T-helper 9 cell (primary cell): ENCODE measurements around the gene NRG4.
"Not testable (repeated sequence)": the region's sequence is repeated elsewhere in the genome, so short reads cannot be mapped to it uniquely, and the experiment has no call there.

Source experiments
- DNase-seq: peaks from one replicate; pipeline ENCODE4 v3.0.0-alpha.2; 2020

Gene NRG4

DNA sequence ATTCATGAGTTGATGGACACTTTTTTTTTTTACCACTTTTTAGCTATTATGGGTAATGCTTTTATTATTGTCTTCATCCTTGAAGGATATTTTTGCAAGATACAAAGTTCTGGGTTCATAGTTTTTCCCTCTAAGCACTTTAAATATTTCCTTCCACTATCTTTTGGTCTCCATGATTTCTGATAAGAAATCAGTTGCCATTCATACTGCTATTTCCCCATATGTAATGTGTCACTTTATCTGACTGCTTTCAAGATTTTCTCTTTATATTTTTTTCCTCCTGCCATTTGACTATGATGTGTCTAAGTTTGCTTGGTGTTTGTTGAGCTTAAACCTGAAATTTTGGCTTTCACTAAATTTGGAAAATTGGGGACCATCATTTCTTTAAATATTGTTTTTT is 19.3 kb downstream of the NRG4 start:
- no peak for DNase-seq

DNA sequence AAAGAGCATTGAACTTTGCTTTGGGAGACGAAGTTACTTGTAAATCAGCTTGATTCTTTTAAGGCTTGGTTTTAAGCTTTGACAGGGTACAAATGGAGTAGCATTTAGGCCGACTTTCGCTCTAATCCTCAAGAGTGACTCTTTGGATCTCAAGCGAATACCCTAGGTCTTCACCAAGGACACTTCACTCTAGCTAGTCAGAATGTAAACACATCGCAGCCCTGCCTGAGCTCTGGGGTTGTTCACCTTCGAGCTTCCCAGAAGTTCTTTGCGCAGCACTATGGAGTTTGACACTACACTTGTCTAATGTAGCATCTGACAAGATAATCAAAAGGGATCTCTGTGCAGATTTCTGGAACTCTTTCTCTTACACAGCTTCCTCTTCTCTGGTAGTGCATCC is 22.3 kb downstream of the NRG4 start:
- no peak for DNase-seq

DNA sequence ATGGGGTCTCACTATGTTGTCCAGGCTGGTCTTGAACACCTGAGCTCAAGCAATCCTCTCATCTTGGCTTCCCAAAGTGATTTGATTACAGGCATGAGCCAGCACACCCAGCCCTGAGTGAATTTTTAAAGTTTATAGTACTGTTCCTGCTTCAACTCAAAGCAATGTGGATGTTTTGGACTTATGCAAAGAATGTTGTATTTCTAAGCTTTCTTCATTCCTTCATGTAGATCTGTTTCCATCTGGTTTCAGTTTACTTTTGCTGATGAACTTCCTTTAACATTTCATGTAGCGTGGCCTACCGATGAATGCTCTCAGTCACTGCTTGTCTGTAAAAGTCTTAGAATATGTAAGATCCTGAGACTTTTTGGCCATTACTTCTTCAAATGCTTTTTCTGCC is 23.2 kb downstream of the NRG4 start:
- no peak for DNase-seq

DNA sequence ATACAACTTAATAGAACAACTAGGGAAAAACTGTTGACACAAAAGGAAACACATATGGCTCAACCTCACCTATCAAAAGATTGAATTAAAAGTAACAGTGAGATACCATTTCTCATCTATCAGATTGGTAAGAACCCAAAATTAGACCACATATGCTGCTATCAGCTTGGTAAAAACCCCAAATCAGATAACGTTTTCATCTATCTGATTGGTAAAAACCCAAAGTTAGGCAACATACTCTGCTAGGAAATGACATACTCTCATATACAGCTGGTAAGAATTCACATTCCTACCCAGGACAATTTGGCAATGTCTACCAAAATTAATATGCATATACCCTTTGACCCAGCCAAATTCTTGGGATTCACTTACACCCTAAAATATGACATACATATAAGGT is 26.3 kb downstream of the NRG4 start:
- no peak for DNase-seq

DNA sequence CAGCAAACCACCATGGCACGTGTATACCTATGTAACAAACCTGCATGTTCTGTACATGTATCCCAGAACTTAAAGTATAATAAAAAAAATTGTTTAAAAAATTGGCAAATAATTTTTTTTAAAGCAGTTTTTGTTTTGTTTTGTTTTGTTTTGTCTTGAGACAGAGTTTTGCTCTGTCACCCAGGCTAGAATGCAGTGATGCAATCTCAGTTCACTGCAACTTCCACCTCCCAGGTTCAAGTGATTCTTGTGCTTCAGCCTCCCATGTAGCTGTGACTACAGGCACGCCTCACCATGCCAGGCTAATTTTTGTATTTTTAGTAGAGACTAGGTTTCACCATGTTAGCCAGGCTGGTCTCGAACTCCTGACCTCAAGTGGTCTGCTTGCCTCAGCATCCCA is 27.5 kb downstream of the NRG4 start:
- not testable (repeated sequence) for DNase-seq

DNA sequence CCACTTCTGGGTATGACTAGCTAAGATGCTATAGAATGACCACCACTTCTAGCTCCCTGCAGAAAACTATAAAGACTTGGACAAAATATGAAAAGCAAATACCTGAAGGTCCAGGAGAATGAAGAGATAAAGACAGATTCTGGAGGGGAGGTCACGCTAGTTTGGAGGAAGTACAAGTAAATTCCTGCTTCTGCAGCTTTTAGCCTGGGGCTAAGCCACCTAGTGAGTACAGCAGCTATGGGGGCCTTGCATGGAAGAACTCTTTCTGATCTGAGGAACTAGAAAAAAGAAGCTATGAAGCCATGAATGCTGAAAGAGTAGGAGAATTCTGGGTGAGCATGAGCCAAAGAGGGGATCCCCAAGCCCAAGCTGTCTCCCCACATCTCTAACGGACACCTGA is 29.8 kb downstream of the NRG4 start:
- no peak for DNase-seq

DNA sequence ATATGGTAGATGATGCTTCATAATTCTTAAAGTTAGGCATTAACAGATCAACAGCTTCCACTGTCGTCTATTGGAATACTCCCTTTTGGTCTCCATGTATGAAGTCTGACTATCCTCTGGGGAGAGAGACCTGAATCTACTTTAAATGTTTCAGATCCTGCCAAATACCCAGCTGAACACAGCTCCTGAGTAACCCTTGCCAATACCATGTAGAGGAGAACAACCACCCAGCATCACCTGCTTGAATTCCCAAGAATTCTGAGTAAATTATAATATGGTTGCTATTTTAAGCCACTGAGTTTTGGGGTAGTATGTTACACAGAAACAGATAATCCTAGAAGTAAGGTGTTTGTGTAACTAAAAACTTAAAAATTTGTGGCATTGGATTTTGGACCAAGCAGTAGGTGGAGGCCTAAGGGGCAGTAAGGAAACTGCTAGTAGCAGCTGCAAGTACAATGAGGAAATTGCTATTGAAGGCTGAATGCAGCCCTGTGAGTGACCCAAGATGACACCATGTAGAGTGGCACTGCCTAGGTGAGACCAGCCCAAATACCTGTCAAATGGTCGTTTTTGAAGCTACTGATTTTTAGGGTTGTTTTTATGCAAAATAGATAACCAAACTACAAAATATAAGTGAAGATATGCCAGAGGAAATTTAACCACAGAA is 30.9 kb downstream of the NRG4 start:
- no peak for DNase-seq

DNA sequence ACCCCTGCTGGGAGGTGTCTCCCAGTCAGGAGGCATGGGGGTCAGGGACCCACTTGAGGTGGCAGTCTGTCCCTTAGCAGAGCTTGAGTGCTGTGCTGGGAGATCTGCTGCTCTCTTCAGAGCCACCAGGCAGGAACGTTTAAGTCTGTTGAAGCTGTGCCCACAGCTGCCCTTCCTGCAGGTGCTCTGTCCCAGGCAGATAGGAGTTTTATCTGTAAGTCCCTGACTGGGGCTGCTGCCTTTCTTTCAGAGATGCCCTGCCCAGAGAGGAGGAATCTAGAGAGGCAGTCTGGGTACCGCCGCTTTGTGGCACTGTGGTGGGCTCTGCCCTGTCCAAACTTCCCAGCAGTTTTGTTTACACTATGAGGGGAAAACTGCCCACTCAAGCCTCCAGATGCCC is 35.5 kb downstream of the NRG4 start:
- DNase-seq = not testable (repeated sequence)

DNA sequence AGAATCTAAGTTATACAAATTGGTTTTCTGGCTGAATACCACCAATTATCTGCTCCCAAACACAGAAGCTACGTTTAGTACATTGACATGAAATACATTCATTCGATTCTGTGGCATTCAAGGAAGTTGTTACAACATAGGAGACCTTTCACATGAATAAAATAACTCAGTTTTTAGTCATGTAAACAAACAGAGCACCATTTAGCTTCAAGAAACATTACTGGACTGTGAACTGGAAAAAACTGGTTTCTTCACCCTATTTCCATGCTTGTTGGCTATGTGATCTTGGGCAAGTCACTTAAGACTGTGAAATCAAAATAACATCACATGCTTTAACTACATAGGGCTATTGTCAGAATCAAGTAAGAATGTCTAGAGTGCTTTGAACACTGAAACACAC is 46.2 kb downstream of the NRG4 start:
- DNase-seq = no peak

DNA sequence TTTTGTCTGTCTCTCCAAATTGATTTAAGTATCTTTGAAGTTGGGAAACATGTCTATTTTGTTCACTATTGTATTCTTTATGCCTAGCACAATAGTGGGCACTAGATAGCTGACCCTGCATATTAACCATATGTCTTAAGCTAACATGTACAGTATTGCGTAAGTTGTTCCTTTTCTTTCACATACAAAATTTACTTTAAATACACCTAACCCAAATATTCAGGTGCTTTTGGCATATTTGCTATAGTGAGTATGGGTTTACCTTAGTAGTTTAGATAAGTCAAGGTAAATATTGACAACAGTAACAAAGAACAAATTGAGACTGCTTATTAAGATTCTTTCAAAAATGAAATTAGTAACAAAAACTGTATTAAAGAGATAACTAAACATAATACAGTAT is 50.9 kb downstream of the NRG4 start:
- no peak for DNase-seq

DNA sequence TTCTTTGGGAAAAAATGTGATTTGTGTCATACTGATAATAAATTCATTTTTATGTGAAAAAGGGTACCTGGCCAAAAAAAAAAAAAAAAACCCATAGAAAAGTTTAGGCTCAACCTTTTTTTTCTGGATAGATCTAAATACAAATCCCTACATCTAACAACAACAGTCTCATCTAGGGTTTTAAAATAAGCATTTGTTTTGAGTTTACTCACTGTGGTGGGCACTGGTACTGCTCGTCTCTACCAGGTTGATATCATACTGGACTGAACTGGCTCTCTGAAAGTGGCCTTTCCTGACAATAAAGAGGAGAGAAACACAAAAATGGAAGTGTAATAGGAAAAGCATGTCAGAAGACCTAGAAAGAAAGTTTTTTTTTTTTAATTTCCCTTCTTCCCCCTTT is 56.5 kb downstream of the NRG4 start:
- no peak for DNase-seq

DNA sequence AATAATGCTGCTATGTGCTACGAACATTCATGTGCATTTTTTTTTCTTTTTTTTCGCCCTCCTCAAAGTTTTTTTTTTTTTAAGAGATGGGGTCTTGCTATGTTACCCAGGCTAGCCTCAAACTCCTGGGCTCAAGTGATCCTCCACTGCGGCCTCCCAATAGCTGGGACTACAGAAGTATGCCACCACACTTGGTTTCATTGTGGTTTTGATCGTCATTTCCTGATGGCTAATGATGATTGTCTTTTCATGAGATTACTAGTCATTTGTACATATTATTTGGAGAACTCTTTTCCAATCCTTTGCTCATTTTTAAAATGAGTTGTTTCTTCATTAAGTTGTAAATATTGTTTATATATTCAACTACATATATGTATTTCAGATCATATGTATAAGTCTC is 59.7 kb downstream of the NRG4 start:
- DNase-seq = no peak

DNA sequence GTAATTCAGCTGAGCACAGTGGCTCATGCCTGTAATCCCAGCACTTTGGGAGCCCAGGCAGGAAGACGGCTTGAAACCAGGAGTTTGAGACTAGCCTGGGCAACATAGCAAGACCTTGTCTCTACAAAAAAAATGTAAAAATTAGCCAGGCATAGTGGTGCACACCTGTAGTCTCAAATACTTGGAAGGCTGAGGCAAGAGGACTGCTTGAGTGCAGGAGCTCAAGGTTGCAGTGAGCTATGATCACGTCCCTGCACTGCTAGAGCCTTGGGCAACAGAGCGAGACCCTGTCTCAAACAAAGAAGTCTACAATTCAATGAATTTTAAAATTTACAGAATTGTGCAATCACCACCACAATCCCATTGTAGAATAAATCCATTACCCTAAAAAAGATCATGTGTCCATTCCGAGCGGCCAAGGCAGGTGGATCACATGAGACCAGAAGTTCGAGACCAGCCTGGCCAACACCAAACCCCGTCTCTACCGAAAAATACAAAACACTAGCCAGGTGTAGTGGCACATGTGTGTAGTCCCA is 63.4 kb downstream of the NRG4 start:
- DNase-seq = no peak

DNA sequence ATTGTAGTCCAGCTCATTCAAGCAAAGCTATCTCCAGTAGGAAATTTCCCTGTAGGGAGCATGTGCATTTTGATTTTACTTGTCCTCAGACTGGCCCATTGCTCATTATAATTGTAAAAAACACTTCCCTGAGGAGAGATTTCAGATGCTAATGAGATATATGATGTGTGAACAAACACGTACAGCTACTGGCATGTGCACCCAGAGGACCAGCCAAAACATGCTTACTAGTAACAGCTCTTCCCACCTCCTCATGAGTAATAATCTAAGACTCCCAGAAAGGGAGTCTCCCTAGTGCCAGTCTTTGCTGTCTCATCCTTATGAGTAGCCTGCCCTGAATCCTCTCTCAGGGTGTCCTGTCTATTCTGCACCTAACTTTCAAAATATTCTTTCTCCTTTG is 65.1 kb downstream of the NRG4 start:
- DNase-seq = no peak

DNA sequence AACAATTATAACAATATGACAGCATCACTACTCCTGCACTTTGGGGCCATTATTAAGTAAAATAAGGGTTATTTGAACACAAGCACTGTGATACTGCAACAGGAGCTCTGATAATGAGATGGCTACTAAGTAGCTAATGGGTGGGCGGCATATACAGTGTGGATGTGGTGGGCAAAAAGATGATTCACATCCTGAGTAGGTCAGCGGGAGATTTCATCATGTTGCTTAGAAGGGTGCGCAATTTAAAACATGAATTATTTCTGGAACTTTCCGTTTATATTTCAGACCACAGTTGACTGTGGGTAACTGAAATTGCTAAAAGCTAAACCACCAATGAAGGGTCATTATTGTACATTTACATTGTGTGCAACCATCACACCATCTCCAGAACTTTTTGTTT is 66.3 kb downstream of the NRG4 start:
- no peak for DNase-seq

DNA sequence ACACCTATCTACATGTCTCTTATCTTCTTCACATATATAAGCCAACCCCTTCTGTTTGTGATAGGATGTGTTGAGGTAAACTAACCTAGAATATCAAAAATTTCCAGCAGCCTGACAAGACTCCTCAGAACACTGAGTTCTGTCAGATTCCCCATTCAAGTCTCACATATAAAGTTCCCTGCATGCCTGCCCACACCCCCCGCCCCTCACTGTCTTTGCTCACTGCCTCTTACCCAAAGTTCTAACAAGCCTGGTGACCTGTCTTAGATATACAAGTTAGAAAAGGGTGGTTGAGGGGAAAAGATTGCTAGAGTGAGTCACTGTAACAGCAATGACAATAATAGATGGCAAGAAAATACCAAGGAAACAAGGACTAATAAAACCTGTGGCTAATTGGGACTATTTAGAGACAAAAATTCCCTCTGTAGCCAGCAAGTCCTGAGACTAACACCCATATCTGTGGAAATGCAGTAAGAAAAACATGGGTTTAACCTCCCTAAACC is 68.5 kb downstream of the NRG4 start:
- no peak for DNase-seq

DNA sequence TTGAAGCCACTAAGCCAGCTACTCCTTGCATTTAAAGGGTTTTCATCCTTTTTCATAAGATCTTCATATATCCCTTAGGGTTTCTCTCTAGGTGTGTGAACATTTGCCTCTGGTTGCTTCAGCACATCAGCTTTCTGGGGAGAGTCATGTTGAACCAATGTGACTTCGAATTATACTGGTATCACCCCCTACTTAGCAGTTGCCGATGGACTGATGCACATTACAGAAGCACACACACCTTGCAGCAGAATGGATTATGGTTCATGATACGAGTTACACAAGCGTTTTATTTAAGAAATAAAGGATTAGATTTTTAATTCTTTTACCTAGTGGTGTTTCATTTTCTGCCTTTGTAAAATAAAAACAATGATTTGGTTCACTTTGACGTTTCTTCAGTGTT is 69.0 kb downstream of the NRG4 start:
- DNase-seq = no peak

DNA sequence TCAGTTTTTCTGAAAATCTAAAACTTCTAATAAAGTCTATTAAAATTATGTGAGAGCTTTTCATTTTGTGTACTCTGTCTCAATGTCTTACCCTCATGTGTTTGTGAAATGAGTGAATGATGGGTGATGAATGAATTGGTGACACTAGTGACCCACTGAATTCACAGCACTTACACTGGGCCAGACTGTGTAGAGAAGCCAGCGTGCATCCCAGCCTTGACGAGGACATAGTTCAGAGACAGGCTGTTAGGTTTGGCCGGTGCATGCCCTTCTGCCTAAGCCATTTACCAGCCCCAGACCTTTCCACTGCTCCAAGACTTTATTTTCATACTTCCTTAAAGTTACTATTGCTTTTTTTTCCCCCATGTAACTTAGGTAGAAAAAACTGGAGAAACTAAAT is 69.8 kb downstream of the NRG4 start:
- DNase-seq = no peak

DNA sequence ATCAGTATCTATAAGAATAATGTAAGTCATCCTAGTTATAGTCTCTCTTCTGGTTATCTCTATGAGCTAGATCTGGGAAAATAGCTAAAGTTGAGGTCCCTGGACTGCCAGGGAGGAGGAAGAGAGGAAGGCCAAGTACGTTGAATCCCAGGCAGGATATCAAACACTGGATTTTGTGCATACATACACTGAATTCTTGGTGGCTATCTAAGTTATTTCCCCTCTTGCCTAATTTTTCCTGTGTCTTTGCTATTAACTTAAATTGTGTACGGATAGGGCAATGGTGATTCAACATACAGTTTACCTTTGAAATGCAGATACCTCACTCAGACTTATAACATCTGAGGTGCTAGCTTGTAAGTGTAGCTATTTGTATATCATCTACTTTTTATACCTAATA is 81.4 kb downstream of the NRG4 start:
- no peak for DNase-seq

DNA sequence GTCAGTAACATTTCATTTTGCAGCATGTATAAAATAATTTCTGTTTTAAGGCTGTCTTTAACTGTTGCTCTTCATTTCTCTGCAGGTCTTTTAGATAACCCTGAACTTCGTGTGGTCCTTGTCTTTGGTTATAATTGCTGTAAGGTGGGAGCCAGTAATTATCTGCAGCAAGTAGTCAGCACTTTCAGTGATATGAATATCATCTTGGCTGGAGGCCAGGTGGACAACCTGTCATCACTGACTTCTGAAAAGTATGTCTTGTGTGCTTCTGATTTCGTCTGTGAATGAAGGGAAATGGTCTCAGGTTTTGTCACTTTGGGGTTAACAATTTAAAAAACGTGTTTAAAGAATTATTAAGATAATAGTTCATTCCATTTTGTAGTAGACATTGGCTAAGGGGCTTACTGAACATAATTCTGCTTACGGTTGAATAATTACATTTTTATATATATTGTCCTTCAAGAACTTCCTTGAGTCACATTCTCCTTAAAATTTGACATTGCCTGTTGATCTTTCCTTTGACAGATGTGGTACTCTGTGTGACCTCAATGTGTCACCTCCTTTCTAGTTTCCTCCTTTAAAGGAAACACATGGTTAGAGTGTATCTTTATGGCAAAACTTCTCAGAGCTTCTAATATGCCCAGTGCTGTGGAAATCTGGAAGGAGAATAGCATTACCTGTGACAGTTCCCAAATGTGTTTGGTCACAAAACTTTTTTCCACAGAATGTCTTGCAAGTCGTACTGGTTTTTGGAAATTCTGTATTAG is 82.2 kb downstream of the NRG4 start:
- no peak for DNase-seq

DNA sequence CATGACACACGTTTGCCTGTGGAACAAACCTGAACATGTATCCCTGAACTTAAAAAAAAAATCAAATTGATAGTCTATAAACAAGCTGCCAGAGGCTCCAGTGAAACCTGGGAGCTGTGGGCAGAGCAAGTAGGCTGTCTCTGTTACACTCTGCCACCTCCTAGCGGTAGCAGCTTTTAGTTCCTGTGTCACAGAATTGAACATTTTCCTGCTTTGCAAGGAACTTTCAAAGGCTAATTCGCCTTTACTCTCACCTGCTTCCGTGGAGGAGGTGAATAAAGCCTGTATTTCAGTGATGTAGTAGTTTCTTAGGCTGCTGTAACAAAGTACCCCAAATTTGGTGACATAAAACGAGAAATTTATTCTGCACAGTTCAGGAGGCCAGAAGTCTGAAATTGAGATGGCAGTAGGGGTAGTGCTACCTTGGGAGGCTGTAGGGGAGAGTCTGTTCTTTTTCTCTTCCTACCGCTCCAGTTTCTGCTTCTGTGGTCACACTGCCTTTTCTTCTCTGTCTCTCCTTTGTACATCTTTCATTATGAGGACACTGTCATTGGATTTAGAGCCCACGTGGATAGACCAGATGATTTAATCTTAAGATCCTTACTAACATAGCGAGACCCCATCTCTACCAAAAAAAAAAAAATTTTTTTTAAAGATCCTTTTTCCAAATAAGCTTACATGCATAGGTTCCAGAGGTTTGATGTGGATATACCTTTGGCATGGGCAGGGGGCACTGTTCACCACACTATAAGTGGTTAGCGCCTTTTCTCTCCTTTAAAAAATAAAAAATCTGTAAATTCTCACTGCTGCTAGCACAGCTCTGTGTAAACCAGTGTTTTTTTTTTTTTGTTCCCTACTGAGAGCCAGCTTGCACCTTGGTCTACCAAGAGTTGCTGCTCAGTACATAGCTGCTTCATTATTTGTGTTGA is 83.3 kb downstream of the NRG4 start:
- no peak for DNase-seq

DNA sequence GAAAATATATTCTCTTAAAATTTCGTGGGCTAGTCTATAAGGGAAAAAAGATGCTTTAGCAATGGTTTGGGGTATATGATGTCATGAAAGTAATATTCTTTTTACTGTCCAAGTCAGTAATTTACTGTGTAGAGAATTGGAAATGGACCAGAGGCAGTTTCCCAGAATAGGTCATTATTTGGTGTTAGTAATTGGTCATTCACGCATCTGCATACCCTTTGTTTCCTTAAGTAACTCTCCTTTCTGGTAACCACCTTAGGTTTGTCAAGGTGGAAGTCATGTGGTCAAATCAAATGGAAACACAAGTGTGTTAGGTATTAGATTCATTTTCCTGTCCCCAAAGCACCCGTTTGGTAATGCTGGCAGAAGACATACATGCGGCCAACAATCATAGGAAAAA is 84.6 kb downstream of the NRG4 start:
- DNase-seq = no peak

DNA sequence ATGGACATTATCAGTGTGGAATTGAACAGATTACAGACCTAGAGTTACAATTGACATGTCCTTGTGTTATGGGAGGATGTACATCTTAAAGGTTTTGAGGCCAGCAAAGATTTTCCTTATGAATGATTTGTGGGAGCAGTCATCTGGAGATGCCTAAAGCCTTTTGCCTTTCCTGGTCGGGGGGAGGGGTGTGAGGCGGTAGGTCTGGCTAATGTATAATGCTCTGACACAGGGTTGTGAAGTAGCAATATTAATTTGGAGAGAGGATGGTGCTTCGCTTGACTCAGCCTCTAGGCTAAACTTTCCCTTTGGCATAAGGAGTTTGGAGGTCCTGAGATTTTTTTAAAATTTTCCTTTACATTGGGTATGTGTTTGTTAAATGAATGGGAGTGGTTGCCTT is 85.3 kb downstream of the NRG4 start:
- DNase-seq = no peak
